Superior temporal gyrus (tissue), 1 donor: ENCODE data around the gene AFAP1L1.
A peak's percentile ranks its signal among the peaks of the same experiment; 100 is the strongest.
"Not testable (repeated sequence)": the region's sequence is repeated elsewhere in the genome, so short reads cannot be mapped to it uniquely, and the experiment has no call there.

ENCODE experiments used
- DNase-seq: peaks from one replicate; pipeline ENCODE4 v3.0.0-alpha.2; 2016; ENCODE audit errors: extremely low spot score

The AFAP1L1 gene

GRCh38 chr5:149261246-149261645 is 10.4 kb upstream of the AFAP1L1 start:
- DNase-seq, result no peak

GRCh38 chr5:149262315-149262714 is 9.3 kb upstream of the AFAP1L1 start:
- DNase-seq, result no peak

- no peak for DNase-seq
Observed at GRCh38 chr5:149264439-149265067, 7.1 kb upstream of the AFAP1L1 start.

- DNase-seq, result no peak
Observed at GRCh38 chr5:149265068-149265465, 6.6 kb upstream of the AFAP1L1 start.

- DNase-seq, result peak; percentile 71
Observed at GRCh38 chr5:149265597-149265996, 6.1 kb upstream of the AFAP1L1 start.

- peak; percentile 88 for DNase-seq
Observed at GRCh38 chr5:149267241-149267973, 4.3 kb upstream of the AFAP1L1 start.

- peak; percentile 89 for DNase-seq
Observed at GRCh38 chr5:149268928-149269557, 2.6 kb upstream of the AFAP1L1 start.

- DNase-seq, result no peak
Observed at GRCh38 chr5:149271195-149271715, 404 bp upstream of the AFAP1L1 start.

- not testable (repeated sequence) for DNase-seq
Observed at GRCh38 chr5:149272781-149273180, 1.1 kb downstream of the AFAP1L1 start.

GRCh38 chr5:149273237-149273636 is 1.6 kb downstream of the AFAP1L1 start:
- DNase-seq, result no peak

- DNase-seq, result no peak
Observed at GRCh38 chr5:149273950-149274349, 2.3 kb downstream of the AFAP1L1 start.

GRCh38 chr5:149274939-149275338 is 3.3 kb downstream of the AFAP1L1 start:
- DNase-seq, result no peak

GRCh38 chr5:149277801-149278200 is 6.1 kb downstream of the AFAP1L1 start:
- DNase-seq, result peak; percentile 20

GRCh38 chr5:149278451-149279210 is 7.0 kb downstream of the AFAP1L1 start:
- DNase-seq, result no peak

- DNase-seq, result no peak
Observed at GRCh38 chr5:149279661-149280060, 8.0 kb downstream of the AFAP1L1 start.

- DNase-seq, result no peak
Observed at GRCh38 chr5:149280124-149280523, 8.5 kb downstream of the AFAP1L1 start.

GRCh38 chr5:149280802-149281201 is 9.1 kb downstream of the AFAP1L1 start:
- DNase-seq, result no peak

GRCh38 chr5:149282027-149282965 is 10.6 kb downstream of the AFAP1L1 start:
- DNase-seq, result no peak

- no peak for DNase-seq
Observed at GRCh38 chr5:149282966-149283332, 11.3 kb downstream of the AFAP1L1 start.

- no peak for DNase-seq
Observed at GRCh38 chr5:149283626-149284480, 12.2 kb downstream of the AFAP1L1 start.
